H9 (cell line): ENCODE measurements around the gene SFXN1. TPM values are rescaled to one million over a fixed set of nuclear protein-coding genes. Genes with fewer than 3 reads are reported as not detected.
"Not testable (repeated sequence)": the region's sequence is repeated elsewhere in the genome, so short reads cannot be mapped to it uniquely, and the experiment has no call there.

Experiments
- DNase-seq: peaks from one replicate; pipeline ENCODE4 v3.0.0-alpha.2; 2017
- H2AFZ ChIP-seq: one replicate; pipeline ENCODE4 v1.6.1; 2013; ENCODE audit warnings: mild to moderate bottlenecking, low read length, control low read depth, moderate library complexity
- H2AK5ac ChIP-seq: 2 replicates; pipeline ENCODE4 v1.6.1; 2013; ENCODE audit warnings: low read length, control low read depth, mixed read lengths; ENCODE audit not compliant: insufficient read length
- H2BK120ac ChIP-seq: one replicate; pipeline ENCODE4 v1.6.1; 2013; ENCODE audit warnings: low read depth, mild to moderate bottlenecking, low read length, control low read depth, inconsistent platforms; ENCODE audit not compliant: poor library complexity, severe bottlenecking
- H2BK12ac ChIP-seq: 2 replicates; pipeline ENCODE4 v1.6.1; 2013; ENCODE audit warnings: low read length, control low read depth, mixed read lengths, low read depth; ENCODE audit not compliant: insufficient read length
- H2BK15ac ChIP-seq: 2 replicates; pipeline ENCODE4 v1.6.1; 2013; ENCODE audit warnings: low read depth, low read length, control low read depth
- H2BK20ac ChIP-seq: one replicate; pipeline ENCODE4 v1.6.1; 2013; ENCODE audit warnings: low read depth, mild to moderate bottlenecking, low read length, control low read depth, inconsistent platforms; ENCODE audit not compliant: poor library complexity, severe bottlenecking
- H2BK5ac ChIP-seq: 2 replicates; pipeline ENCODE4 v1.6.1; 2013; ENCODE audit warnings: low read length, control low read depth, mixed read lengths; ENCODE audit not compliant: insufficient read length
- H3K14ac ChIP-seq: 2 replicates; pipeline ENCODE4 v1.6.1; 2013; ENCODE audit warnings: low read length, control low read depth; ENCODE audit not compliant: insufficient read depth
- H3K18ac ChIP-seq: 2 replicates; pipeline ENCODE4 v1.6.1; 2013; ENCODE audit warnings: low read depth, mild to moderate bottlenecking, mixed read lengths, low read length, control low read depth; ENCODE audit not compliant: insufficient read length
- H3K23ac ChIP-seq: 2 replicates; pipeline ENCODE4 v1.6.1; 2013; ENCODE audit warnings: low read length, control low read depth, mixed read lengths, low read depth; ENCODE audit not compliant: insufficient read length
- H3K23me2 ChIP-seq: 2 replicates; pipeline ENCODE4 v1.6.1; 2013; ENCODE audit warnings: low read depth, mild to moderate bottlenecking, mixed read lengths, low read length, control low read depth; ENCODE audit not compliant: insufficient read length, poor library complexity, severe bottlenecking
- H3K27ac ChIP-seq: 2 replicates; pipeline ENCODE4 v1.5.1; 2013; ENCODE audit warnings: low read length, control low read depth, mixed read lengths, low read depth; ENCODE audit not compliant: insufficient read length
- H3K27me3 ChIP-seq: 2 replicates; pipeline ENCODE4 v1.6.1; 2013; ENCODE audit warnings: low read length, control low read depth, inconsistent platforms; ENCODE audit not compliant: insufficient read depth
- H3K4ac ChIP-seq: 2 replicates; pipeline ENCODE4 v1.6.1; 2013; ENCODE audit warnings: low read depth, mild to moderate bottlenecking, control low read depth, inconsistent platforms, low read length, moderate library complexity
- H3K4me1 ChIP-seq: 2 replicates; pipeline ENCODE4 v1.6.1; 2013; ENCODE audit warnings: low read length, control low read depth, inconsistent platforms; ENCODE audit not compliant: insufficient read depth
- H3K4me2 ChIP-seq: 2 replicates; pipeline ENCODE4 v1.6.1; 2013; ENCODE audit warnings: low read length, control low read depth, mixed read lengths; ENCODE audit not compliant: insufficient read length, insufficient read depth
- H3K56ac ChIP-seq: 2 replicates; pipeline ENCODE4 v1.6.1; 2013; ENCODE audit warnings: low read depth, mild to moderate bottlenecking, mixed read lengths, low read length, control low read depth; ENCODE audit not compliant: insufficient read length
- H3K79me1 ChIP-seq: 2 replicates; pipeline ENCODE4 v1.6.1; 2013; ENCODE audit warnings: low read depth, mild to moderate bottlenecking, moderate library complexity, low read length, control low read depth, inconsistent platforms; ENCODE audit not compliant: insufficient read depth, poor library complexity, severe bottlenecking
- H3K79me2 ChIP-seq: 2 replicates; pipeline ENCODE4 v1.6.1; 2013; ENCODE audit warnings: low read length, control low read depth, inconsistent platforms; ENCODE audit not compliant: insufficient read depth
- H3K9ac ChIP-seq: 2 replicates; pipeline ENCODE4 v1.6.1; 2013; ENCODE audit warnings: low read length, control low read depth, mixed read lengths; ENCODE audit not compliant: insufficient read length; ENCODE audit errors: extremely low read depth
- H3K9me3 ChIP-seq: one replicate; pipeline ENCODE4 v1.6.1; 2013; ENCODE audit warnings: low read depth, low read length, inconsistent platforms; ENCODE audit not compliant: control insufficient read depth
- H3T11ph ChIP-seq: one replicate; pipeline ENCODE4 v1.6.1; 2013; ENCODE audit warnings: mild to moderate bottlenecking, low read length, control low read depth, inconsistent platforms
- H4K20me1 ChIP-seq: one replicate; pipeline ENCODE4 v1.6.1; 2013; ENCODE audit not compliant: control insufficient read depth, insufficient read length, insufficient read depth
- H4K5ac ChIP-seq: 2 replicates; pipeline ENCODE4 v1.6.1; 2013; ENCODE audit warnings: low read depth, mild to moderate bottlenecking, mixed read lengths, low read length, control low read depth; ENCODE audit not compliant: insufficient read length
- H4K8ac ChIP-seq: replicated peaks from 2 replicates; pipeline ENCODE4 v1.6.1; 2013; ENCODE audit warnings: low read length, control low read depth, mixed read lengths, low read depth; ENCODE audit not compliant: insufficient read length
- H4K91ac ChIP-seq: 2 replicates; pipeline ENCODE4 v1.6.1; 2013; ENCODE audit warnings: low read depth, mild to moderate bottlenecking, moderate library complexity, mixed read lengths, low read length, control low read depth; ENCODE audit not compliant: insufficient read length
- H3K27ac Mint-ChIP-seq, 3 experiments: 2 replicates in 2 of 3; 3 replicates in 1 of 3; pipeline ENCODE4 v1.8.0; 2020 to 2021; ENCODE audit warnings: mixed read lengths in 3 of 3, mild to moderate bottlenecking in 1 of 3, moderate library complexity in 1 of 3
- H3K27me3 Mint-ChIP-seq: 2 replicates; pipeline ENCODE4 v1.8.0; 2021; ENCODE audit warnings: low read depth, mild to moderate bottlenecking, moderate library complexity, mixed read lengths
- H3K36me3 Mint-ChIP-seq, 3 experiments: 2 replicates in 2 of 3; 3 replicates in 1 of 3; pipeline ENCODE4 v1.8.0; 2020 to 2021; ENCODE audit warnings: low read depth in 3 of 3, mixed read lengths in 3 of 3; ENCODE audit not compliant: insufficient read depth in 1 of 3
- H3K4me1 Mint-ChIP-seq, 2 experiments: 2 replicates each; pipeline ENCODE4 v1.8.0; 2020; ENCODE audit warnings: mixed read lengths in 2 of 2
- H3K4me3 Mint-ChIP-seq, 2 experiments: 2 replicates in 1 of 2; 3 replicates in 1 of 2; pipeline ENCODE4 v1.8.0; 2020 to 2021; ENCODE audit warnings: mild to moderate bottlenecking in 2 of 2, mixed read lengths in 2 of 2, moderate library complexity in 1 of 2
- H3K9me3 Mint-ChIP-seq, 2 experiments: 2 replicates in 1 of 2; 3 replicates in 1 of 2; pipeline ENCODE4 v1.8.0; 2020; ENCODE audit warnings: mild to moderate bottlenecking in 2 of 2, mixed read lengths in 2 of 2, moderate library complexity in 1 of 2
- CTCF ChIP-seq: fragments of 200-600 bp; sonication (generic); conservative IDR thresholded peaks from 3 replicates; pipeline ENCODE4 v1.8.0; 2021; ENCODE audit warnings: antibody characterized with exemption, mild to moderate bottlenecking
- whole genome bisulfite sequencing: extraction: QIAGEN DNeasy Blood & Tissue Kit; methylation state at CpG from one replicate; pipeline ENCODE4 v1.1.7; 2013; ENCODE audit warnings: missing lambda C conversion rate, low lambda C conversion rate, mixed read lengths; ENCODE audit not compliant: insufficient read length; ENCODE audit errors: extremely low coverage; 5-methylcytosine and 5-hydroxymethylcytosine counted together
- total RNA-seq: library from RNA; stranded (reverse); gene quantifications from 2 replicates; pipeline ENCODE4 v1.2.1, GENCODE V29; 2021

Gene SFXN1
- total RNA-seq, 1 experiment from 2014 or later: 99.2 TPM

- Histone ChIP-seq H4K20me1 (no peaks in the 10 kb centered on the region), H2BK20ac (no peak overlapping the region), H3K4me2 (no peak overlapping the region), H3K27me3 (no peaks in the 10 kb centered on the region), H3K18ac (no peak overlapping the region), H2BK5ac (no peak overlapping the region), H3K9ac (no peak overlapping the region), H4K91ac (no peak overlapping the region), H2BK12ac (no peak overlapping the region), H3K23ac (no peak overlapping the region), H3K4ac (no peak overlapping the region), H3K23me2 (no peaks in the 10 kb centered on the region), H3K4me1 (peaks cover 3% of the 10 kb centered on the region; the same call in 1 of the 2 replicates), H3K14ac (no peak overlapping the region), H2BK120ac (no peak overlapping the region), H3T11ph (no peak overlapping the region), H2BK15ac (no peak overlapping the region), H4K8ac (no peak overlapping the region), H3K79me1 (no peaks in the 10 kb centered on the region), H3K79me2 (no peaks in the 10 kb centered on the region; the same call in 1 of the 2 replicates), H3K56ac (no peak overlapping the region), H3K27ac (no peak overlapping the region), H2AFZ (no peak overlapping the region), H2AK5ac (no peak overlapping the region), H3K9me3 (no peaks in the 10 kb centered on the region), H4K5ac (no peak overlapping the region)
- Mint-ChIP-seq H3K4me3 (peak overlapping the region in 1 of 2 experiments; percentile 12; a peak in 1 of 5 replicates), H3K4me1 (peaks cover 18 to 25% of the 10 kb centered on the region in 2 experiments), H3K9me3 (no peaks in the 10 kb centered on the region), H3K36me3 (peaks cover 26 to 67% (median 63%) of the 10 kb centered on the region in 3 experiments; a peak in 6 of 7 replicates), H3K27ac (peak overlapping the region in 2 of 3 experiments; percentile 50 to 77; a peak in 5 of 7 replicates), H3K27me3 (no peaks in the 10 kb centered on the region)
- no CpG with 5 or more reads among the region's 7 CpGs for WGBS
- no peak for TF ChIP-seq CTCF
- peak; percentile 39 for DNase-seq
These were observed 23.4 kb downstream of the SFXN1 start for GRCh38 chr5:175501759-175502158.

- no CpG with 5 or more reads among the region's 4 CpGs for WGBS
- H3K23ac ChIP-seq, H3K23me2 ChIP-seq, H3K4me3 Mint-ChIP-seq, H3T11ph ChIP-seq, H2AFZ ChIP-seq, H3K79me2 ChIP-seq, H3K27me3 ChIP-seq, H4K8ac ChIP-seq, H4K20me1 ChIP-seq, DNase-seq, H3K14ac ChIP-seq, H3K4me2 ChIP-seq, H4K91ac ChIP-seq, H2BK15ac ChIP-seq, H3K9ac ChIP-seq, H3K79me1 ChIP-seq, H2BK5ac ChIP-seq, H3K56ac ChIP-seq, H3K27ac ChIP-seq, H3K4ac ChIP-seq, H2BK120ac ChIP-seq, H3K27ac Mint-ChIP-seq, H3K4me1 ChIP-seq, H4K5ac ChIP-seq, H3K18ac ChIP-seq, H3K27me3 Mint-ChIP-seq, H2AK5ac ChIP-seq, H3K9me3 ChIP-seq, H3K9me3 Mint-ChIP-seq, H2BK20ac ChIP-seq, H2BK12ac ChIP-seq, H3K4me1 Mint-ChIP-seq: not testable (repeated sequence)
- H3K36me3 Mint-ChIP-seq: peaks cover 31 to 68% (median 63%) of the 10 kb centered on the region in 3 experiments; a peak in 6 of 7 replicates
These were observed 29.3 kb downstream of the SFXN1 start for GRCh38 chr5:175507671-175508070.
